Mononuclear cell (primary cell): ENCODE measurements around the gene AIP. TPM values are rescaled to one million over a fixed set of nuclear protein-coding genes. Genes with fewer than 3 reads are reported as not detected.
"Not testable (repeated sequence)": the region's sequence is repeated elsewhere in the genome, so short reads cannot be mapped to it uniquely, and the experiment has no call there.

Experiments used
- H3K27me3 ChIP-seq: 2 replicates; pipeline ENCODE4 v1.6.0; 2011; ENCODE audit warnings: low read length, control low read depth; ENCODE audit not compliant: insufficient read depth
- H3K4me1 ChIP-seq: 2 replicates; pipeline ENCODE4 v1.5.1; 2011; ENCODE audit warnings: mild to moderate bottlenecking, low read length, control low read depth; ENCODE audit not compliant: insufficient read depth
- H3K4me3 ChIP-seq: 2 replicates; pipeline ENCODE4 v1.5.1; 2011; ENCODE audit warnings: mild to moderate bottlenecking, low read length, moderate library complexity
- H3K9me3 ChIP-seq: 2 replicates; pipeline ENCODE4 v1.5.1; 2011; ENCODE audit warnings: low read depth, mild to moderate bottlenecking, control low read depth, low read length
- total RNA-seq: library from RNA; depleted of rRNA; stranded (reverse); fragments of >200 nt; gene quantifications from one replicate; pipeline ENCODE4 v1.2.3, GENCODE V29; 2012

Gene AIP
- total RNA-seq, 1 donor, result 77.2 TPM

GRCh38 chr11:67457453-67457852 is 25.4 kb upstream of the AIP start:
- peaks cover 19% of the 10 kb centered on the region for H3K4me1 ChIP-seq
- H3K4me3 ChIP-seq, result no peak overlapping the region
- H3K27me3 ChIP-seq, result no peaks in the 10 kb centered on the region
- H3K9me3 ChIP-seq, result no peaks in the 10 kb centered on the region

DNA sequence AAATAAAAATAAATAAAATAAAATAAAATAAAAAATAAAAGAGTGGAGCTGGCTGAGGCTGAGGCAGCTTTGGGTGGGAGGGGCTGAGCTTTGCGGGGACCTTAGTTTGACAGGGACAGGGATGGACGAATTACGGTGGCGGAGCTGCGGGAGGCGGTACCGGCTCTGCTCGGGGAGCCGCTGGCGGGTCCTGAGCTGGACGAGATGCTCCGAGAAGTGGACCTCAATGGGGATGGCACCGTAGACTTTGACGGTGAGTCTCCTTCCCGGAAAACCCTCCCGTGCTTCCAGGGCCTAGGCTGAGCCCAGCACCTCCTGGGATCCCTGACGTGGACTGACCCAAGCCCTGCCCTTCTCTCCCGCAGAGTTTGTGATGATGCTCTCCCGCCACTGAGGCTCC is 24.6 kb upstream of the AIP start:
- H3K4me3 ChIP-seq, result no peak overlapping the region
- H3K27me3 ChIP-seq, result no peaks in the 10 kb centered on the region
- H3K9me3 ChIP-seq, result no peaks in the 10 kb centered on the region
- peaks cover 21% of the 10 kb centered on the region for H3K4me1 ChIP-seq

- no peaks in the 10 kb centered on the region for H3K9me3 ChIP-seq
Measured at GRCh38 chr11:67463186-67463585, 19.6 kb upstream of the AIP start.

DNA sequence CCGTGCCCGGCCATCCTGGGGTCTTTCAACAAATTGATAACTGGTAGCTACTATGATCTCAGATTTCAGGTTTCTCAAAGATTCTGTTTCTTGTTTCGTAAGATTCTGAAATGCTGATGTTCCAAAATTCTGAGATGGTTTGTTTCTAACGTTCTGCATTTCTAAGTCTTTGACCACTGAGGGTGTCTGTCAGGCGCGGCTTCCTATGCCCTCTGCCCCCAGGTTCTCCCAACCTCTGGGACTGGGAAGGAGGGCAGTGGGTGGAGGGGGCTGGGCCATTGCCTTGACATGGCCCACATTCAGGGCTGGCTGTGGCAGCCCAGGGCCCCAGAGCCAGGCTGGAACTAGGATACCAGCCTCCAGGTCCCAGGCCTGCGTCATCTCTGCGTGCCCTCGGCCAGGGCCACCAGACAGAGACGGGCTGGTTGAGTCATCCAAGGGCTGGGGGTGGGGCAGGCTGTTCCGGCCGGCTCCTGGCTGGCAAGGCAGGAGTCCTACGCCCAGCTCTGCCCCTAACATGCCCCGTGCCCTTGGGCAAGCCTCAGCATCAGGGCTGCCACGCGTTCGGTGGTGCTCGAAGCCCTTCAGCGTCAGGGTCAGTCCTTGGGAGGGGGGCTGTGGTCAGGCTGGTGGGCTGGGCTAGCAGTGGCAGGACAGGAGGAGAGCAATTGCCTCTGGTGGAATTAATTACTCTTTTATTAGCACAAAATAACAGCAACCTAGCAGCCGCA is 19.0 kb upstream of the AIP start:
- H3K4me1 ChIP-seq, result peaks cover 63% of the 10 kb centered on the region

More at GRCh38 chr11:67463186-67463585, 19.6 kb upstream of the AIP start:
- no peaks in the 10 kb centered on the region for H3K27me3 ChIP-seq
- no peak overlapping the region for H3K4me3 ChIP-seq
- H3K4me1 ChIP-seq, result peaks cover 62% of the 10 kb centered on the region

GRCh38 chr11:67464411-67465188 is 18.2 kb upstream of the AIP start:
- Histone ChIP-seq H3K4me3 (peak overlapping the region; percentile 59), H3K4me1 (peaks cover 59% of the 10 kb centered on the region), H3K27me3 (no peaks in the 10 kb centered on the region), H3K9me3 (no peaks in the 10 kb centered on the region)

More for the DNA sequence above, 19.0 kb upstream of the AIP start:
- Histone ChIP-seq H3K9me3 (no peaks in the 10 kb centered on the region), H3K4me3 (peak overlapping the region; percentile 32), H3K27me3 (no peaks in the 10 kb centered on the region)

DNA sequence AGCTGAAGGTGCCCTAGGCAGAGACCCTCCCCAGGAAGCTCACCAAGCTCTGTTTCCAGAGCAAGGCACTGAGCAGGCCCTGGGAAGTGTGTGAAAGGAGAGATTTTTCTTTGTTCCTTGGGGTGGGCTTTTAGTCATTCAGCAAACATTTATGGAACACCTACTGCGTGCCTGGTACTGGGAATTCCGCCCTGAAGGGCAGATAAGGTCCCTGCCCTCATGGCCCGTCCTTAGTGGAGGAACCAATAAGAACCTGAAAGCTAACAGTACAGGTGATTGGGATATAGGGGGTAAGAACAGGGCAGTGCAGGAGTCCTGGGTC is 17.7 kb upstream of the AIP start:
- H3K4me3 ChIP-seq, result peak overlapping the region; percentile 59
- no peaks in the 10 kb centered on the region for H3K9me3 ChIP-seq
- no peaks in the 10 kb centered on the region for H3K27me3 ChIP-seq
- peaks cover 60% of the 10 kb centered on the region for H3K4me1 ChIP-seq

- Histone ChIP-seq H3K4me1 (peaks cover 60% of the 10 kb centered on the region), H3K4me3 (peak overlapping the region; percentile 59)
- H3K9me3 ChIP-seq, result not testable (repeated sequence)
Measured at GRCh38 chr11:67465530-67465929, 17.3 kb upstream of the AIP start.

DNA sequence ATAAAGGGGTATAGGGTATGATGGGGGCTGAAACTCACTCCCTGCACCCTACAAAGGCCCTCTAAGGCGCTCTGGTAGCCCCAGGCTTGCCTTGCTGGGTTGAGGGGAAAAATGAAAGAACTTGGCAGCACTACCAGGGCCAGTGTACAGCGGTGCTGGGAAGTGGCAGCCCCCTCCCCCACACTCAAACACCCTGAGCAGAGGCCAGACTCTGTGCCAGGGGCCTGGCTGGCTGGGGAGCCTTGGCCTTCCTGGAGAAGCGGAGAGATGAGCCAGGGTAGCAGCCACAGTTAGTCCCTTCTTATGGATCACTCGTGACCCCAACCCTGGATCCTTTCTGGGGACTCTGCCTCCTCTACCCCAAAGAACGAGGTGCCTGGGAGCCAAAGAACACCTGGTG is 16.5 kb upstream of the AIP start:
- H3K4me1 ChIP-seq, result peaks cover 56% of the 10 kb centered on the region
- H3K9me3 ChIP-seq, result no peaks in the 10 kb centered on the region

More at GRCh38 chr11:67465530-67465929, 17.3 kb upstream of the AIP start:
- H3K27me3 ChIP-seq, result not testable (repeated sequence)

DNA sequence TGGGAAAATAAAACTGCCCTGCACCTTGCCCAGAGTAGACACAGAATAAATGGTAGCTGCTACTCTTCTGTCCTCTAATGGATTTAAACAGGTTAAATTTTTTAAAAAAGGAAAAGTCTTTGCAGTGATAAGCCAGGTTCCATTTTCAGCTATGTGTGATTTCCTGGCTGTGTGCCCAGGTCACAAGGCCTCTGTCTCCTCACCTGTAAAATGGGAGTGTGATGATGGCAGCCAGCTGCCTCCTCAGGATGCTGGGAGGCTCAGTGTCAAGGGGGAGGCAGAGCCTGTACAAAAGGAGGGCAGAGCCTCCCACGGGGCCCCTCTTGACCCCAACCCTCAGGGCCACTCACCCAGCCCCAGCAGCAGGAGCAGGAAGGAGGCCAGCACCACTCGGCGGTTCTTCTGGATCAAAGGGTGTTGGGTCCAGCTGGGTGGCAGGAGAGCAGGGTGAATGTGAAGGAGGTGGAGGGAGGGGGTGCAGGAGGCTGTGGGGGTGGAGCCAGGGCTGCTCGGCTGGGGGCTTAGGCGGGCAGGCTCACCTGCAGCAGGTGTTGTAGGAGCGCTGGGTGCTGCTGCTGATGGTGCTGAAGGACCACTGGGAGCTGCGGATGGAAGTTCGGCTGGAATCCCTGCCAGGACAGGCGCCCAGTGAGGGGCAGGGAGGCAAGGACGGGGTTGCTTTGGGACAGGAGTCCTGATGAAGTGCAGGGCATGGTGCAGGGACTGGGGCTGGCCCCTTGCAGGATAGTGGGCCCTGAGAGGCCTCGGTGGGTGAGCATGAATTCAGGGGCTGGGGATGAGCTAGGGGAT is 15.7 kb upstream of the AIP start:
- no peak overlapping the region for H3K4me3 ChIP-seq
- H3K9me3 ChIP-seq, result no peaks in the 10 kb centered on the region
- peaks cover 56% of the 10 kb centered on the region for H3K4me1 ChIP-seq
- H3K27me3 ChIP-seq, result no peaks in the 10 kb centered on the region

More for the DNA sequence above, 16.5 kb upstream of the AIP start:
- no peak overlapping the region for H3K4me3 ChIP-seq
- H3K27me3 ChIP-seq, result no peaks in the 10 kb centered on the region

GRCh38 chr11:67468056-67468455 is 14.8 kb upstream of the AIP start:
- no peaks in the 10 kb centered on the region for H3K27me3 ChIP-seq
- H3K4me1 ChIP-seq, result peaks cover 56% of the 10 kb centered on the region
- H3K4me3 ChIP-seq, result peak overlapping the region; percentile 62
- H3K9me3 ChIP-seq, result no peaks in the 10 kb centered on the region

GRCh38 chr11:67468456-67468758 is 14.4 kb upstream of the AIP start:
- peaks cover 53% of the 10 kb centered on the region for H3K4me1 ChIP-seq
- no peaks in the 10 kb centered on the region for H3K9me3 ChIP-seq
- peak overlapping the region; percentile 62 for H3K4me3 ChIP-seq
- H3K27me3 ChIP-seq, result no peaks in the 10 kb centered on the region

DNA sequence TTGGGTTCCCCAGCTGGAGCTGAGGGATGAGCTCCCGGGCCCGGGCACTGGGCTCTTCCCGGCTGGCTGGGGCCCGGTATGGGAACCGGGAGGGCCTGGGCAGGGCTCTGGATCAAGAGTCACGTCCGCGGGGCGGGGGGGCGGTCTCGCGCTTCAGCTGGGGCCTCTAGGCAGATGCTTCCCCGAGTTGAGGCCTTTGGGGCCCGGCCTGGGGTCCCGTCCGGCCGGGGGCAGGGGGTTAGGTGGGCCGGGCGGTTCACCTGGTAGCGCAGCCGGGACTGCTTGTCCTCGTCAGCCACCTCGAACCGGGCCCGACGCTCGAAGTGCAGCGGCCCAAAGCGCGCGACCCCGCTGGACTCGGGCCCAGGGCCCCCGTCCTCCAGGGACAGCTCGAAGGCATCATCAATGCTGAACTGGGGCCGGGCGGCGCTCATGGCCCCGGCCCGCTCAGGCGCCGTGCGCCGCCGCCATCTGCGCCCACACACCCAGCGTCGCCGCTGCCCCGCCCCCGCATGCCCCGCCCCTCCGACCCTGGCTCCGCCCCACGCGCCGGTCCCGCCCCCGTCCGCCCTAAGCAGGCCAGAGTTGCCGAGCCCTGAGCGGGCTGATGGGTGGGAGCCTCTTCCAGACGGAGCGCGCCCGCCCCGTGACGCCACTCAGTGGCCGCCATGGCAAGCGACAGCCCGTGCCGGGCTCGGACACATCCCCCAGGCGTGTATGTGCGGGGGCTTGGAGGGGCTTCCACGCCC is 13.9 kb upstream of the AIP start, which contains the start of gene TMEM134:
Gene TMEM134 (minus strand): TSS at position 493 of the 749 bp plus-strand sequence. CDS start 59 bp downstream, at position 434.
- H3K4me3 ChIP-seq, result peak within 1 kb of the TSS; percentile 62
- no peaks in the 10 kb centered on the region for H3K27me3 ChIP-seq
- H3K4me1 ChIP-seq, result peaks cover 48% of the 10 kb centered on the region
- no peaks in the 10 kb centered on the region for H3K9me3 ChIP-seq

DNA sequence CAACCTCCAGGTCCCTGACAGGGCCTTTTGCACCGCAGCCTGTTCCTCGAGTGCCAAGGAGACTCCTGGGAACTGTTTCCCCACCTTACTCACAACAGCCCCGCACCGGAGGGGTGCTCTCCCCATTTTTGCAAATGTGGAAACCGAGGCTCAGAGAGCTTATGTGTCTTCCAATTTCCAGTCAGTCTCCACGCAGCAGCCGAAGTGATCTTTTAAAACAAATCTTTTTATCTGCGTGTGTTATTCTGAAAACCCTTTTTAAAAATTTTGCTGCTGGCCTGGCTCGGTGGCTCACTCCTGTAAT is 13.4 kb upstream of the AIP start:
- H3K4me3 ChIP-seq, result peak overlapping the region; percentile 51
- H3K9me3 ChIP-seq, result no peaks in the 10 kb centered on the region
- no peaks in the 10 kb centered on the region for H3K27me3 ChIP-seq
- peaks cover 42% of the 10 kb centered on the region for H3K4me1 ChIP-seq

- H3K4me3 ChIP-seq, result no peak overlapping the region
- H3K27me3 ChIP-seq, result no peaks in the 10 kb centered on the region
- no peaks in the 10 kb centered on the region for H3K9me3 ChIP-seq
- peaks cover 37% of the 10 kb centered on the region for H3K4me1 ChIP-seq
Measured at GRCh38 chr11:67470337-67471002, 12.4 kb upstream of the AIP start.
